GM19372 (cell line): ENCODE data around the gene TP73.

Experiments
- ATAC-seq: cut with Tn5 transposase; IDR thresholded peaks from one replicate; pipeline ENCODE4 v1.9.1; 2021; ENCODE audit warnings: mild to moderate bottlenecking, low read depth, moderate library complexity; ENCODE audit not compliant: unreplicated experiment

Gene TP73

DNA sequence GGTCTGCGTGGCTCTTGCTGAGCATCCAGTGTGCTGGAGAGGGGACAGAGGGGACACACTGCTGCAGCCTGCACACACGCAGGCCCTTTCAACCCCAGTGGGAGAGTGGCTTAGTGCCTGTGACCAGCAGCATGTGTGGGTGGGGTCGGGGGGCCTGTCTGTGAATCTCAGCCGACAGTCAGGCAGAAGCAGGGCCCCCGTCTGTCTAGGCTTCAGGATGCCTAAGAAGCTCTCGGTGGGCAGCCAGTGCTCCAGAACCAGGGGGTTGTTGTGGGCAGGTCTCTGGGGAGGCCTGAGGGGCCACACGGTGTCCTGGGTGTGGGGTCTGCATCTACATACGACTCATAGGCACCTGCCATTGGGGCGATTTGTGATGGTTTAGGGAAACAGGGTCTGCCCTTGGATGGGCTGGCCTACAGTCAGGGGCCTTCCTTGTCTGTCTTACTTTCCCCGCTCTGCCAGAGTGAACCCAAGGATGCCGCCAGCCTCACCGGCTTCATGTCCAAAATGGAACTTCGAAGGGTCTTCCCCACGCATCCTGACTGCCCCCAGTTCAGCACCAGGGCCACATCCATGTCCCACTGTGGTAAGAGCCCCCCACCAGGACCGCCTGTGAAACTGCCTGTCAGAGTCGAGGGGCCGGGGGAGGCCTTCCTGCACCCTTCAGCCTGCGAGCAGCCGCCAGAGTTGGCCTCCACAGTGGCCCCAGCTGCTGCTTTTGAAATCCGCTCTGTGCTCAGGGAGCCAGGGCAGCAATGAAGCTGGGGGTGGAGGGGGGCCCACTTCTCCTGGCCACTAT lies 101.5 kb downstream of the TP73 start:
- no peak for ATAC-seq

DNA sequence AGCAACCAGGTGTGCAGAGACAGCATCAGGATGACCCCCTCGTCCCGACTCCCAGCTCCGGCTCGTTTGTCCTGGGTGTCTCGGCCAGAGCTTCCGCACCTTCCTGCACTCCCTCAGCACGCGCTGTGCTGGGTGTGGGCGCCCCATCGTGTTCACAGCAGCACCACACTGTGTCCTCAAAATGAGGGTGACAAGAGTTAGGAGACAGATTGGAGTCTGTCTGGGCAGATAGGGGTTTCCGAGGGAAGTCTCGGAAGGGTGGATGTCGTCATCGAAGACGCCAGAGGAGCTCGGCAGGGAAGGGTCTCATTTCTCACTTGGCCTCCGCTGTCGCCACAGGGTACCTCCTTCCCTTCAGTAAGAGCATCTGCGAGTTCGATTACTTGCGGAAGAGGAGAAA lies 104.1 kb downstream of the TP73 start:
- ATAC-seq = no peak

DNA sequence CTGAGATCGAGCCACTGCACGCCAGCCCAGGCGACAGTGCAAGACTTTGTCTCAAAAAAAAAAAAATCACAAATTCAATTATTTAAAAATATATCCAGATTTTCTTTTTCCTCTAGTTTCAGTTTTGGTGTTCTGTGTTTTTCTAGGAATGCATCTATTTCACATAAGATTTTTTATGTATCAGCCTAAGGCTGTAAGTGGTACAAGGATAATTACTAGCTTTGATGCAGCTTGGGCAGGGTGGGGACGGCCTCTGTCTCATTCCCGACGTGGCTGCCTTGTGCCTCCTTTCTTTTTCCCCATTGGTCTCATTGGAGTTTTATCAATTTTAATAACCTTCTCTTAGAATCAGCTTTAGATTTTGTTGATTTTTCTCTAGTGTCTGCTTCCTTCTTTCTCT lies 106.8 kb downstream of the TP73 start:
- no peak for ATAC-seq

DNA sequence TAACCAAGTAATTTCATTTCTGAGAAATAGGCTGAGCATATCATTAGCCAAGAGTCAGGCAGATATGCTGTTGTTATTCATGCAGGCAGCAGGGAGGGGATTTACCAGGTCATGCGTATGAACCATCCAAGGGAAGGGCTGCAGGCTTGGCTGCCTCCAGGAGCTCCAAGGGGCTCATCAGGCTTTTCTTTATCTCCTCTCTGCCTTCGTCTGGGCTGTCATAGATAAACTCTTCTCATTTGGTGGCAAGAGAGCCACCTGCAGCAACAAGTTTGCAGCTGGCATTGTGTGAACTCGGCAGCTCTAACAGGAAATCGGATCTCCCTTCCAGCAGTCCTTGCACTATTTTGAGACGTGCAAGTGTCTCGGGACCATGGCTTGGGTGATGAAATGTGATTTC lies 107.5 kb downstream of the TP73 start:
- no peak for ATAC-seq

DNA sequence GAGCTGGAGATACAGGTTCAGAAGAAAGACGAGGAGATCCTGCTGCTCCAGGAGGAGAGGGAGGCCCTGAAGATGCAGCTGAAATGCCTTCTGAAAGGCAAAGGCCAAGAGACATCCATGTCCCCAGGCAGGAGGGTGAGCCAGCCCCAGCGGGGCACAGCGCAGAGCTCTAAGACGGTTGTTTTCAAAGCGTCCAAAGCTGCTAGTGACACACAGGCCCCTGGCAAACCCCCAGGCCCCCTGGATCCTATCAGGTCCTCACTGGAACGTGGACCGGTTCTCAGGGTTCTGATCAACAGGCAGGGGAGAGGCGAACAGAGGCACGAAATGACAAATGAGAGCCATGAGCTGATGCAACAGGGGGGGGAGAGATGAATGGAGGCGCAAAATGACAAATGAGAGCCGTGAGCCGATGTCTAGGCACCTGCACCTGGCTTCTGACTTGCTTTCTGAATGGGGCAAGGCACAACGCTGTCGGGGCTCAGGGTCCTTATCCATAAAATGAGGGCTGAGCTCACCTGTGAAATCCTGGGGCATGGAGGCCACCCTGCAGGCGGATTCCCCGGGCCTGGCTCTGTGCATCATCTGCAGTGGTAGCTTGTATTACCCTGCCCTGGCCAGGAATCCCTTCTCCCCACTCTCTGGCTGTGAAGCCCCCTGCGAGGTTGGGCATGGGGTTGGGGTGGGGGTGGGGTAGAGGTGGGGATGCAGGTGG lies 109.1 kb downstream of the TP73 start:
- ATAC-seq = no peak

DNA sequence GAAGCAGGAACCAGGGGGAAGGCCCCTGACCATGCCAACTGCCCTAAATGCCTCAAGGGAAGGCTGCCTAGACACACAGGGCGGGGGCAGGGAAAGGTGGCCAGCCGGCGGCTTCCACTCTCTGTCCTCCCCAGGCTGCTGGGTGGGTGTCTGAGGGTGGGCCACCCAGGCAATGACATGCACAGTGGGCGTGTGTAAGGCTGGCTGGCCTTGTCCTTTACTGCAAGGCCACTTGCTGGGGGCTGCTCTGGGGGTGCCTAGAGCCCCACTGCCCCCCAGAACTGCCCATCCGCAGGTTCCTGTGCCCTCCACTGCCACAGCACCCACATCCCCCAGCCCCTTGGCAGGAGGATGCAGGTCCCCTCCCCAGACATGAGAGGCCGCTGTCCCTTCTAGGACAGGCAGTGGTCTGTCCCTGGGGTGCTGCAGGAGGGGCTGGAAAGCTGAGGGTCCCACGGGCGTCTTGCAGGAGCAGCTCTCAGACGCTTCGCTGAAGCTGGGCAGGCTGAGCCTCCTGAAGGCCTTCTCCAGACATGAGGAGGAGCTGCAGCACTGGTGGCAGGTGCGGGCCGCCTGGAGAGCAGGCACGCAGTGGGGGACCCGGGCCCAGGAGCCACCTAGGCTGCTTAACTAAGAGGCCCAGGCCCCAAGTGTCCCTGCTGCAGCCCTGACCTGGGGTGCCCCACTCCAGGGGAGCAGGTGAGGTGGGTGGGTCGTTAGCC lies 110.0 kb downstream of the TP73 start:
- ATAC-seq = no peak

DNA sequence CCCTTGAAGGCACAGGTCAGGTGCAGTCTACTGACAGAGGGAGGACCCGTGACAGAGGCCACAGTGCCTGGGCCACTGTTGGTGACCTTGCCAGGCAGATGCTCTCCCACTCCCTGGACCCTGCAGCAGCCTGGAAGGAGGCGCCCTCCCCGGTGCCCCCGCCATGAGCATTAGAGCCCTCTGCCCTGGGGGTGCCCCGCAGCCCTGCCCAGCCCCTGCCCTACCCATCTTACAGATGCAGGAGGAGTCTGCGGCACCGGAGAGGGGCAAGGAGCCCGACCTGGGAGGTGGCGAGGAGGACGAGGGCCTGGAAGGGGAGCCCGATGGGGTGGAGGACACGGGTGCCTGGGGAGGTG lies 110.5 kb downstream of the TP73 start:
- ATAC-seq = no peak

DNA sequence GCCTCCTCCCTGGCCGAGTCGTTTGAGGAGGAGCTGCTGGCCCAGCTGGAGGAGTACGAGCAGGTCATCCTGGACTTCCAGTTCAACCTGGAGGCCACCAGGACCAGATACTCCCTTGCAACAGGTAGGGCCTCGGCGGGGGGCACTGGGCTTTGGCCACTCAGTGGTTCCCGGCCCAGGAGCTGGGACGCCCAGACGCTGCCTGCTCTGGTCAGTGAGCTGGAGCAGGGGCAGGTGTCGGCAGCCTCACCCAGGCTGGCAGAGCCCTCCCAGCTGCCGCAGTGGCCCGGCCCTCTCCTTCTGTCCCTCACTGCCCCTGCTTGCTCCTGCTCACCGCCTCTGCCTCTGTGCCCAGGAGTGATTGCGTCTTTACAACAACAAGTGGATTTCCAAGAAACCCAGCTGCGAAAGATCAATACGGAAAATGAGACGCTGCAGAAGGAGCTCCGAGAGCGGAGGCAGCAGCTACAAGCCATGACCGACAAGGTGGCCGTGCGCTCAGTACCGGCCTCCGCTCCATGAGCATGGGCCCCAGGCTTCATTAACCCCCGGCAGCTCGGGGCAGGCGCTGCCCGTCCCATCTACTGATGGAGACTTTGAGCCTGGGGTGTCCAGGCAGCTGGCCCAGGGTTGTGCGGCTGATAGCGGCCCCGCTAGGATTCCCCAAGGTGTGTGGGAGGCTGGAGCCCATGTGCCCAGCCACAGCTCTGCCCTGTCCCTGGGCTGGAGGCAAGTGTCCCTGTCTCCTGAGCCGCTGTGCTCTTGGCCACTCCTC lies 111.2 kb downstream of the TP73 start:
- no peak for ATAC-seq

DNA sequence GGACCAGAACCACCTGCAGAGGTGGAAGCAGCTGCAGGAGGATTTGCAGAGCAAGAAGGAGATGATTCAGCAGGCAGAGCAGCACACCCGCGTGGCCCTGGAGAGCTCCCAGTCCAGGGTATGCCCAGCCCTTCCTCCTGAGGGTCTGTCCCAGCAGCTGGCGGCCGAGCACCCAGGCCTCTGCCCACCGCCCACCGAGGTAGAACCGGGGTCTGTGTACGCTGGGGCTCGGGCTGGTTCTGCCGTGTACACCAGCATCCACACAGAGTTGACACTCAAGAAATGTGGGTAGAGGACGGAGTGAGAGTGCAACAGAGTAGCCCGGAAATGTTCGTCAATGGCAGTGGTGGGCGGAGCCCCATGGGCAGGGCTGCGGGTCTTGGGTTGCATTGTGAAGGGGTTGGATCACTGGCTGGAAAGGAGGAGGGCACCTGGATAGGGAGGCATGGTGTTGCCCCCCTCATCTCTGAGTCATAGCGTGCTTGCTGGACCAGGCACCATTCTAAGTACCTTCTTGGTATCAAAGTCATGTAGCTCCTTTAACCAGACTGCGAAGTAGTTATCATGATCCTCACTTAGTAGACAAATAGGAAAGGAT lies 115.1 kb downstream of the TP73 start:
- no peak for ATAC-seq

DNA sequence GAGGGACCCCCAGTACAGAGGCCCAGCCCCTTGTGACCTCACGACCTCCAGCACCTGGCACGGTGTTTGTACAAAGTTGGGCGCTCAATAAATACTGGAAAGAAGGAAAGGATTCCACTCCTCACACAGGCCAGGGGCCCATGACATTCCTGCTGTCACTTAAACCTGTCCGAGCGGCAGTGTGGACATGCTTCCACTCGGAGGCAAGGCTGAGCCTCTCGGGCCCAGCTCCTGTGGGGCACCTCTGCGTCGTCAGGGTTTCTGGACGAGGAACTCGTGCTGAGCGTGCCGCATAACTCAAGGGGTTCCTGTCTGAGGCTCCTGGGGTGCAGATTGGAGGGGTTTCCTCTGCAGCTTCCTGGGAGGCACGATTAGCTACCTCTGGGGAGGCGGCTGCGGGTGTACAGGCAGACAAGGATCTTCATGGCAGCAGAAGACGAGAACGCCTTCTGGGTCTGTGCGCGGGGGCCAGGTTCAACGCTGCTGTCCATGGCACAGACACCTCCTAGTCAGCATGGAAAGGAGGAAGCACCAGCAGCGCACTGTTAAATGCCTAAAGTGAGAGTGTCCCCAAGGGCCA lies 116.6 kb downstream of the TP73 start:
- ATAC-seq = no peak

DNA sequence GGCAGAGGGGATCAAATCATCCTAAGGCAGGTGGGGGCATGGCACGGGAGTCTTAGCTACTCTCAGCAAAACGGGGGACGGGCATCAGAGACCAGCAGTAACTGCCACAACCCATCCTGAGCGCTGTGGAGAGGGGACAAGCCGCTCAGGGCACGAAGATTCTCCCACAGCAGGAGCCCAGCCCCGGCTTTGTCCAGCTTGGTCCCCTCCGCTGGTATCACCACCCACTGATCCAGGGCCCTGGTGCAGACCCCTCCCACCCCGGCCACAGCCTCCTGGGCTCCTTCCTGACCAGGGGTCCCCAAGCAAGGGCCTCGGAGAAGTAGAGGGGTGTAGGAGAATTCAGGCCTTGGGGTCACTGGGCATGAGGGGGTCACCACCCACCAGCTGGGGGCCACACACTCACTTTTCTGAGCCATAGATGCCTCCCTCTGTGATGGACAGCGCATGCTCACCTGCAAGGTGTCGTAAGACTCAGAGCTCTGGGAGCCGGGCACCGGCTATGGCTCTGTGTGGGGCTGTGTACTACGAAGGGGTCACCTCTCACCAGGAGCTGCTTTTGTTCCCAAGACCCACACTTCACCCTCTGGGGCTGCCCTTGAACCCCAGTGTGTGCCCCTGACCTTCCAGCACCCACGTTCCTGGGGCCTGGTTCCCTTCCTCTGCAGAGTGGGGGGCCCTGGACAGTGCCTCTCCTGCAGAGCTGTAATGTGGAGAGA lies 117.9 kb downstream of the TP73 start:
- ATAC-seq = no peak

DNA sequence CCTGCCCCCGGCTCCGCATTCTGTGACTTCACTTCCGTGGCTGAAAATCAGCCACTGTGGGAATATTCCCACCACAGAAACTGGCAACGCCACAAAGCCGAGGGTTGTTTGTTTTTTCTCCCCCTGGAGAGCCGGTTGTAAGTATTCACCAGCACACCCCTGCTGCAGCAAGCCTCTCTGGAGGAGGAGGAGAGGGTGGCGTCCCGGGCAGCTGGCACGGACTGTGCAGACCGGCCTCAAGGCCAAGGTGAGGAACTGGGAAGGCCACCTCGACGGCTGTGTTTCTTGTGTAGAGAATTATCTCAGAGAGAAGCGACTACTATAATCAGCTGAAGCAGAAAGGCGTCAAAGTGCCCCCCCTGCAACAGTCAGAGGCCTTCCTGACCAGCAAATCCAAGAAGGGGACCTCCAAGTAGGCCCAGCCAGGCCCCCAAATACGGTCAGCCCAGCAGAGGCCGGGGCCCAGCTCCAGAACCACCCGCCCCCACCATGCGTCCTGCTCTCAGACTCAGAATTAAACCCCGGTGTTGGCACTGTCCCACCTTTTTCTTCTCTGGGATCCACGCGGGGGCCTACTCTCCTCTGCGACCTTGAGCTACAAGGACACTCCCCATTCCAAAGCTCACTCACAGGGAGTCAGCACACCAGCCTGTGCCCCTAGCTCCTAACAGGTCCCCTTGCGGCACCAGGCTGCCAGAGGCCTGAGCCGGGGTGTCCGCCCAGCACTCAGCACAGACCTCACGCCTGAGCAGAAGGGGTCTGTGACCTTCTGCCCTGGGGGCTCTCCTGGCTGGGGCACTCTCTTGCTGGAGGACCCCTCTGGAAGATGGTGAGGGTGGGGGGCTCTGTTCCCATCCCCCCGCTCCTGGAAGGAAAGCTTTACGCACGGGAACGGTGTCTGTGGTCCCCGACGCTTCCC lies 119.1 kb downstream of the TP73 start:
- no peak for ATAC-seq

DNA sequence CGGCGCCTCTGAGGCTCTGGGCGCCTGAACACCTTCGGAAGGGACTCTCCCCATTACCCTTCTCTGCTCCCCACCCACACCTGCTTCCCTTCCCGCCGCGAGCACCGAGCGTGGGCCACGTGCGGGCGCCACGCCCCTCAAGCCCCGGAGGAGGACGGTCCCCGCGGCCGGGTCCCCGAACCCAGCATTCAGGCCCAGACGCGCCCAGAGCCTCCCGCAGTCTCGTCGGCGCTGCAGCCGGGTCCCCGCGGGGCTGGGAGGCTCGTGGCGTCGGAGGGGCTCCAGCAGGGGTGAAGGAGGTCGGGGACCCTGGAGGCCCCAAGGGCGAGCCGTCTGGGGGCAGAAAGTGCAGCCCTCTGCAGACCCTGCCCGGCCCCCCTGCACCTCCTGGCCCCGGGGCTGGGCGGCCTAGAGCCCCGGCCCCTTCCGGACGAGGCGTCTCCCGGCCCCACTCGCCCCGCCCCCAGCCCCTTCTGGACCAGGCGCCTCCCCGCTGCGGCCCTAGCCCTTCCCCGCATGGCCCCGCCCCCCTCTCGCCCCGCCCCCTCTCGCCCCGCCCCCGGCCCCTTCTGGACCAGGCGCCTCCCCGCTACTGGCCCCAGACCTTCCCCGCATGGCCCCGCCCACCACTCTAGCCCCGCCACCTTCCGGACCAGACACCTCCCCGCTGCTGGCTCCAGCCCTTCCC lies 119.9 kb downstream of the TP73 start:
- ATAC-seq = peak; percentile 67

DNA sequence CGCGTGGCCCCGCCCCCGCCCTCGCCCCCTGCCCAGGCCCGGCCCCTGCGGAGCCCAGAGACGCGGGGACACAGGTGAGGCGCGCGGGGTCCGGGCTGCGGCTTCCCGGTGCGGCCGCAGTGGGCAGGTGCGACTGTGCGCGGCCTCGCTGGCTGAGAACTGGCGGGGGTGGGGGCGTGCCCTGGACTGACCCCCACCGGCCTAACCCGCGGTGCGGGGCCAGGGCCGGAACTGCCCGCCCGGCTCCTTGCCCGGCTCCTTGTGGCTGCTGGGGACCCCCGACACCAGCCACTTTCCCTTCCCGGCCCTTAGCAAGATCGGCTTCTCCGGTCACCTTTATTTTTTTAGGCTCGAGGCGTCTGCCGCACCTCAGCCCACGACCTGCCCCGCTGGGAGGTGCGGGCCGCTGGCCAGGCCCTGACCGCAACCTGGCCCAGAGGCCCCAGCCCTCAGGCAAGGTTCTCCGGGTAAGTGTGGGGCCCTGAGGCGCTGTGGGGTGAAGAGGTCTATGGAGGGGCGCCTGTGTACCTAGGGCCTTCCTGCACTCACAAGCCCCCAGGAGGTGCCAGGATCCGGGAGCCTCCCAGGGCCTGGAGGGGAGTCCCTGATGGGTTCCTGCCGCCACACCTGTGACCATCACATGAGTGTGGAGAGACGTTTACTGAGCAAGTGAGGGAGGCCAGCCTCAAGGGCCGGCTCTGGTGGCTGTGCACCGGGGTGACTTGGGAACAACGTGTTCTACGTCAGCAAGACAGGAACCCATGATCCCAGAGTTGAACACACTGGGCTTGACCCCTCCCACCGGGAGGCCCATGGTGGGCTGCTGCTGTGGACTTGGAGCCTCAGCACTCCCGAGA lies 120.6 kb downstream of the TP73 start, which contains the start of gene SMIM1:
TSS of gene SMIM1 (plus strand) at position 35 of the 857 bp plus-strand sequence. CDS start 2,625 bp downstream, outside the sequence.
- ATAC-seq = peak; percentile 11

DNA sequence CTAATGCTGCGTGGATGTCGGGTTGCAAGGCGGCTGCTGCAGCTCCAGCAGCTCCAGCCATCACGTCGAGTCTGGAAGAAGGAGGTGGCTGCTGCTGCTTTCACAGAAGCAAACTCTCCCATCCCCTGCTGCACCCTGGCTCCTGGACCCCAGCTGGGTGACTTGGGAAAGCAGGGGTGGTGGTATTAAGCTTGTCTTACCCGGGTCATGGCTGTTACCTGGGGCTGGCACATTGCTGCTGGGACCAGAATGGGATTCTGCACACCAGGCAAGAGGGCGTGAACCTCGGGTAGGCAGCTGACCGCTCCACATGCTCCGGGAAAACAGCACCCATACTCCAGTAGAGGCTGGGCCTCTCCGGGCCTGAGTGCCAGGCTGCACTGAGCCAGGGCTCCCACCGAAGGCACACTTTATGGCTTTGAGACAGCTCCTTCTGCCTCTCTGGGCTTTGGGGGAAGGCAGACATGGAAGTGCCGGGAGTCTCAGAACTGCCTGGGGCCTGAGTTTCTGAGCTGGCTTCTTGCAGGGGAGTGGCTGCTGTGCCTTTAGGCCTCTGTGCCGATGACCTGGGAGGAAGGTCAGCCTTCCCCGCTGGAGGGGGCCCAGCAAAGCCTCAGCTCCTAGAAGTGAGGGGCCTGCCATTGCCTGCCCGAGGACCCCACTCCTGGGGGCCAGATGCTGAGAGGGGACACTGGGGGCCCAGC lies 121.4 kb downstream of the TP73 start:
- no peak for ATAC-seq

DNA sequence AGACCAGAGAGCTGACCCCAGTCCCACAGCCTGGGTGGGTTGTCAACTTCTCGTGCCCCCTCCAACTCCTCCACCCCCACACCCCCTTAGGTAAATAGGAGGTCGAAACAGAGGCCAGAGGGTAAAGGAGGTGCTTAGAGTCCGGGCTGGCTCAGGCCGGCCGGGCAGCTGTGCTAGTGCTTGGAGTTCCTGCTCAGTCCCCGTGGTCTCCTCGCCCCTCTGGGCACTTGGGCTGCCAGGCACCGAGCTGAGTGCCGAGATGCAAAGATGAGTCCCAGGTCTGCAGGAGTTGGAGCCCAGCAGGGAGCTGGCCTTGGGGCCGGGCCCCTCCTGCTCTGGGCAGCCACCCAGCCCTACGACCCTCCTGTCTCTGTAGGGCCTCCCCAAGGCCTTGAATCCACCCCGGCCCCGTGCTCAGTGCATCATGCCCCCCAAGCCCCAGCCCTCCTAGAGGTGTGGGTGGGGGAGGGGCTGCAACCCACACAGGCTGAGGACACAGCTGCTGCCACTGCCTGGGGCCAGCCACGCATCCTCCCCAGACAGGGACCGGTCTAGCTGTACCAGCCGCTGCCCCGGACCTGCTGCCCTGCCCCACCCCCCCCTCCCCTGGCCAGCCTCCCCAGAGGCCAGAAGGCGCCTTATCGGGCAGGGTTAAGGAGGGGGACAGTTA lies 122.1 kb downstream of the TP73 start:
- no peak for ATAC-seq
